HepG2 (cell line): Measurements from ENCODE around the gene ZBTB22. TPM values are rescaled to one million over a fixed set of nuclear protein-coding genes. Genes with fewer than 3 reads are reported as not detected.
A peak's percentile ranks its signal among the peaks of the same experiment; 100 is the strongest.

Experiments used
- EEA1 ChIP-seq: sonication (generic); formaldehyde crosslinking; IDR thresholded peaks from 2 replicates; pipeline ENCODE4 v1.5.1; 2020; ENCODE audit warnings: mild to moderate bottlenecking, missing genetic modification reagents, borderline replicate concordance
- FOXJ3 ChIP-seq: sonication (generic); formaldehyde crosslinking; IDR thresholded peaks from 2 replicates; pipeline ENCODE4 v1.4.0; 2020; ENCODE audit warnings: missing genetic modification reagents, mild to moderate bottlenecking, borderline replicate concordance
- KDM5A ChIP-seq: fragments of 200-600 bp; sonication (generic); IDR thresholded peaks from 2 replicates; pipeline ENCODE4 v1.7.0; 2018; ENCODE audit warnings: antibody characterized with exemption, mild to moderate bottlenecking, low read length, borderline replicate concordance
- KLF6 ChIP-seq: IDR thresholded peaks from 2 replicates; pipeline ENCODE4 v1.8.0; 2016; ENCODE audit warnings: missing biosample characterization, missing genetic modification reagents
- NFYC ChIP-seq: IDR thresholded peaks from 2 replicates; pipeline ENCODE4 v1.6.1; 2016; ENCODE audit warnings: missing genetic modification reagents, missing compliant biosample characterization
- NR1H2 ChIP-seq: sonication (generic); formaldehyde crosslinking; IDR thresholded peaks from 2 replicates; pipeline ENCODE4 v1.8.1; 2022; ENCODE audit warnings: low read depth, missing genetic modification reagents, borderline replicate concordance
- ZNF143 ChIP-seq: sonication (generic); formaldehyde crosslinking; IDR thresholded peaks from 2 replicates; pipeline ENCODE4 v1.4.0; 2020; ENCODE audit warnings: missing genetic modification reagents
- ZNF350 ChIP-seq: sonication (generic); formaldehyde crosslinking; IDR thresholded peaks from 2 replicates; pipeline ENCODE4 v1.4.0; 2020; ENCODE audit warnings: mild to moderate bottlenecking, low read depth, missing genetic modification reagents, borderline replicate concordance
- ZNF775 ChIP-seq: sonication (generic); formaldehyde crosslinking; IDR thresholded peaks from 2 replicates; pipeline ENCODE4 v1.4.0; 2020; ENCODE audit warnings: missing genetic modification reagents, mild to moderate bottlenecking, moderate library complexity, borderline replicate concordance
- polyA plus RNA-seq, 8 experiments: library from polyadenylated mRNA; depleted of rRNA in 3 of 8; stranded (reverse) in 7 of 8; unstranded in 1 of 8; fragments of >200 nt; fragmentation: Illumina TruSeq in 4 of 8; extraction: Trizol in 4 of 8; gene quantifications; 2 replicates each; pipeline versions ENCODE4 v1.2.1 to v1.2.3, GENCODE V29; 2011 to 2016; ENCODE audit warnings: low read depth in 4 of 8, missing spikeins in 1 of 8, mixed read lengths in 1 of 8; ENCODE audit not compliant: insufficient read depth in 1 of 8
- total RNA-seq, 5 experiments: library from RNA; depleted of rRNA; stranded (reverse); fragments of >200 nt; fragmentation: Illumina TruSeq; extraction: Trizol; gene quantifications; 2 replicates each; pipeline ENCODE4 v1.2.3, GENCODE V29; 2016; ENCODE audit warnings: low read depth in 1 of 5
- TF ChIP-seq, protein P1 (sequence below): sonication (generic); formaldehyde crosslinking; IDR thresholded peaks from 2 replicates; pipeline ENCODE4 v1.5.1; 2020; ENCODE audit warnings: mild to moderate bottlenecking, missing genetic modification reagents
- TF ChIP-seq, protein P2 (sequence below), 2 experiments: sonication (generic) in 1 of 2; formaldehyde crosslinking in 1 of 2; IDR thresholded peaks; 2 replicates each; pipeline versions ENCODE4 v1.4.0 to v1.6.1; 2018 to 2020; ENCODE audit warnings: missing genetic modification reagents in 2 of 2, borderline replicate concordance in 1 of 2, low read depth in 1 of 2, mild to moderate bottlenecking in 1 of 2, missing biosample characterization in 1 of 2
- TF ChIP-seq, protein P3 (sequence below): fragments of 450-650 bp; IDR thresholded peaks from 2 replicates; pipeline ENCODE4 v1.6.1; 2016
- TF ChIP-seq, protein P4 (sequence below): IDR thresholded peaks from 2 replicates; pipeline ENCODE4 v1.6.1; 2018; ENCODE audit warnings: missing genetic modification reagents

The ZBTB22 gene
- total and polyA plus RNA-seq, 2 of the 13 experiments (the other 11 are each of a cell fraction or from before 2014, with no cell fraction given) = 8.0 to 10.6 TPM

DNA sequence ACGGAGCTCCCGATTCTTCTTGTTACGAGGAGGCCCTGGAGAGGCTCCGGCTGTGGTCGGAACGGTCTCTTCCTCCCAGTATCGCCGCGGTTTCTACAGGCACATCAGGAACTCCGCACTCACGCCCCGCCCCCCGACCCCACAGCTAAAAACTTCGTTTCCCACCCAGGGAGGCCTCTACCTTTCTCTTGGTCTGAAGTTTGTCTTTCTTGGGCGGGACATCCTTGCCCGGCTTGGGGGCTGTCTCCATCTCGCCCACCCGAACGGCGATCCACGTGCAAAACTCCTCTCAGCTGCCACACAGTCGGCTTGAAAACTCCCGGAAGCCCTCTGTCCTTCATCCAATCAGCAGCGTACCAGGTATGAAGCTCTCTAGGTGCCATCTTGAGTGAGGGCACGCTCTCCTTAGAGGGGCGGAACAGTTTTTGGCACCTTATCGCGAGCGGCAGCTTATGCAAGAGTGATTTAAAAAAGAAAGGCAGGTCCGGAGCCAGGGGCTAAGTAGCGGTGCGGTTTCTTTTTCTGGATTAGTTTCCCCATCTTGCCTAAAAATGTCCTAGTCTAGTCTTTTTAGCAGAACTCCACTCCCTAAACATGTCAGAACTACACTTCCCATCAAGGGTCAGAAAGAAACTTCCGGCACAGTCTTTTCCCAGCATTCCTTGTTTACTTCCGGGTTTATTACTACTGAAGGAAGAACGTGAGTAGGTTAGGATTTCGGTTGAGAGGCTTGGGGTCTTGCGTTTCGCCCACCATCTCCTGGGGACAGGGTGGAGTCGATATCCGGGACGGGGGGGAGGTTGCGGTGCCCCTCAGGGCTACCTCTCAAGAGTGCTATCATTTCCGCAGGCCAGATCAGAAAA lies 28.4 kb downstream of the ZBTB22 start, which contains the start of the genes PFDN6 and WDR46 (continued):
- TF ChIP-seq, protein P1, sequence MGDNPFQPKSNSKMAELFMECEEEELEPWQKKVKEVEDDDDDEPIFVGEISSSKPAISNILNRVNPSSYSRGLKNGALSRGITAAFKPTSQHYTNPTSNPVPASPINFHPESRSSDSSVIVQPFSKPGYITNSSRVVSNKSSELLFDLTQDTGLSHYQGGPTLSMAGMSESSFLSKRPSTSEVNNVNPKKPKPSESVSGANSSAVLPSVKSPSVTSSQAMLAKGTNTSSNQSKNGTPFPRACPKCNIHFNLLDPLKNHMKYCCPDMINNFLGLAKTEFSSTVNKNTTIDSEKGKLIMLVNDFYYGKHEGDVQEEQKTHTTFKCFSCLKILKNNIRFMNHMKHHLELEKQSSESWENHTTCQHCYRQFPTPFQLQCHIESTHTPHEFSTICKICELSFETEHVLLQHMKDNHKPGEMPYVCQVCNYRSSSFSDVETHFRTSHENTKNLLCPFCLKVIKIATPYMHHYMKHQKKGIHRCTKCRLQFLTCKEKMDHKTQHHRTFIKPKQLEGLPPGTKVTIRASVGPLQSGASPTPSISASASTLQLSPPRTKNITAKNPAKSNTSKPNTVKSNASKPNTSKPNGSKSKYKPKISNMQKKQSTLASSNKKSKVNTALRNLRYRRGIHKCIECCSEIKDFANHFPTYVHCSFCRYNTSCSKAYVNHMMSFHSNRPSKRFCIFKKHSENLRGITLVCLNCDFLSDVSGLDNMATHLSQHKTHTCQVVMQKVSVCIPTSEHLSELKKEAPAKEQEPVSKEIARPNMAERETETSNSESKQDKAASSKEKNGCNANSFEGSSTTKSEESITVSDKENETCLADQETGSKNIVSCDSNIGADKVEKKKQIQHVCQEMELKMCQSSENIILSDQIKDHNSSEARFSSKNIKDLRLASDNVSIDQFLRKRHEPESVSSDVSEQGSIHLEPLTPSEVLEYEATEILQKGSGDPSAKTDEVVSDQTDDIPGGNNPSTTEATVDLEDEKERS (CRISPR knock-in tag) = no peak
- TF ChIP-seq NR1H2 (0 out of 2 replicates have a peak, but pooled peaks have one; percentile 63), ZNF143 (CRISPR knock-in tag) (peak; percentile 97), KLF6 (0 out of 2 replicates have a peak, but pooled peaks have one; percentile 18), ZNF775 (no peak), KDM5A (peak; percentile 98), FOXJ3 (CRISPR knock-in tag) (peak; percentile 61), NFYC (peak; percentile 90), EEA1 (CRISPR knock-in tag) (peak; percentile 47; the same call in 1 of the 2 replicates), ZNF350 (peak; percentile 71; the same call in 1 of the 2 replicates)
- TF ChIP-seq, protein P2, sequence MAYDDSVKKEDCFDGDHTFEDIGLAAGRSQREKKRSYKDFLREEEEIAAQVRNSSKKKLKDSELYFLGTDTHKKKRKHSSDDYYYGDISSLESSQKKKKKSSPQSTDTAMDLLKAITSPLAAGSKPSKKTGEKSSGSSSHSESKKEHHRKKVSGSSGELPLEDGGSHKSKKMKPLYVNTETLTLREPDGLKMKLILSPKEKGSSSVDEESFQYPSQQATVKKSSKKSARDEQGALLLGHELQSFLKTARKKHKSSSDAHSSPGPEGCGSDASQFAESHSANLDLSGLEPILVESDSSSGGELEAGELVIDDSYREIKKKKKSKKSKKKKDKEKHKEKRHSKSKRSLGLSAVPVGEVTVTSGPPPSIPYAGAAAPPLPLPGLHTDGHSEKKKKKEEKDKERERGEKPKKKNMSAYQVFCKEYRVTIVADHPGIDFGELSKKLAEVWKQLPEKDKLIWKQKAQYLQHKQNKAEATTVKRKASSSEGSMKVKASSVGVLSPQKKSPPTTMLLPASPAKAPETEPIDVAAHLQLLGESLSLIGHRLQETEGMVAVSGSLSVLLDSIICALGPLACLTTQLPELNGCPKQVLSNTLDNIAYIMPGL (CRISPR knock-in tag; IDR thresholded peaks at IDR 0.05; ENCODE audit: borderline replicate concordance in 1 of 2, low read depth in 1 of 2) = peak in 1 of 2 experiments; percentile 74; a peak in 2 of 4 replicates
- TF ChIP-seq, protein P3, sequence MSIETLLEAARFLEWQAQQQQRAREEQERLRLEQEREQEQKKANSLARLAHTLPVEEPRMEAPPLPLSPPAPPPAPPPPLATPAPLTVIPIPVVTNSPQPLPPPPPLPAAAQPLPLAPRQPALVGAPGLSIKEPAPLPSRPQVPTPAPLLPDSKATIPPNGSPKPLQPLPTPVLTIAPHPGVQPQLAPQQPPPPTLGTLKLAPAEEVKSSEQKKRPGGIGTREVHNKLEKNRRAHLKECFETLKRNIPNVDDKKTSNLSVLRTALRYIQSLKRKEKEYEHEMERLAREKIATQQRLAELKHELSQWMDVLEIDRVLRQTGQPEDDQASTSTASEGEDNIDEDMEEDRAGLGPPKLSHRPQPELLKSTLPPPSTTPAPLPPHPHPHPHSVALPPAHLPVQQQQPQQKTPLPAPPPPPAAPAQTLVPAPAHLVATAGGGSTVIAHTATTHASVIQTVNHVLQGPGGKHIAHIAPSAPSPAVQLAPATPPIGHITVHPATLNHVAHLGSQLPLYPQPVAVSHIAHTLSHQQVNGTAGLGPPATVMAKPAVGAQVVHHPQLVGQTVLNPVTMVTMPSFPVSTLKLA = peak; percentile 77
- TF ChIP-seq, protein P4, sequence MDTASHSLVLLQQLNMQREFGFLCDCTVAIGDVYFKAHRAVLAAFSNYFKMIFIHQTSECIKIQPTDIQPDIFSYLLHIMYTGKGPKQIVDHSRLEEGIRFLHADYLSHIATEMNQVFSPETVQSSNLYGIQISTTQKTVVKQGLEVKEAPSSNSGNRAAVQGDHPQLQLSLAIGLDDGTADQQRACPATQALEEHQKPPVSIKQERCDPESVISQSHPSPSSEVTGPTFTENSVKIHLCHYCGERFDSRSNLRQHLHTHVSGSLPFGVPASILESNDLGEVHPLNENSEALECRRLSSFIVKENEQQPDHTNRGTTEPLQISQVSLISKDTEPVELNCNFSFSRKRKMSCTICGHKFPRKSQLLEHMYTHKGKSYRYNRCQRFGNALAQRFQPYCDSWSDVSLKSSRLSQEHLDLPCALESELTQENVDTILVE (CRISPR knock-in tag) = peak; percentile 30; the same call in 1 of the 2 replicates
